Neural cell (in vitro differentiated cells): ENCODE results near the gene GGN. TPM values are rescaled to one million over a fixed set of nuclear protein-coding genes. Genes with fewer than 3 reads are reported as not detected.

Source experiments
- H2AFZ ChIP-seq: fragments of 200-600, 300-800 bp; sonication (generic), shearing (Covaris generic); 2 replicates; pipeline ENCODE4 v1.6.0; 2014; ENCODE audit warnings: low read depth, mild to moderate bottlenecking, antibody characterized with exemption, low read length, moderate library complexity
- H3F3A ChIP-seq: fragments of 200-600 bp; shearing (Covaris generic); 2 replicates; pipeline ENCODE4 v1.6.1; 2016; ENCODE audit warnings: mild to moderate bottlenecking, moderate library complexity, mixed read lengths, antibody characterized with exemption, low read length; ENCODE audit not compliant: insufficient read depth, poor library complexity, severe bottlenecking
- H3K27ac ChIP-seq: fragments of 200-600, 300-800 bp; sonication (generic), shearing (Covaris generic); 2 replicates; pipeline ENCODE4 v1.5.1; 2014; ENCODE audit warnings: mild to moderate bottlenecking, low read length, moderate library complexity
- H3K27me3 ChIP-seq: fragments of 300-800, 200-600 bp; sonication (generic), shearing (Covaris generic); 2 replicates; pipeline ENCODE4 v1.6.0; 2014; ENCODE audit warnings: mild to moderate bottlenecking, low read depth, low read length, moderate library complexity; ENCODE audit not compliant: insufficient read depth
- H3K36me3 ChIP-seq: fragments of 300-800, 200-600 bp; sonication (generic), shearing (Covaris generic); 2 replicates; pipeline ENCODE4 v1.5.1; 2014; ENCODE audit warnings: mild to moderate bottlenecking, antibody characterized with exemption, low read length, moderate library complexity; ENCODE audit not compliant: insufficient read depth
- H3K4me2 ChIP-seq: fragments of 300-800, 200-600 bp; sonication (generic), shearing (Covaris generic); 2 replicates; pipeline ENCODE4 v1.6.0; 2014; ENCODE audit warnings: mild to moderate bottlenecking, low read length
- H3K4me3 ChIP-seq: fragments of 300-800, 200-600 bp; sonication (generic), shearing (Covaris generic); 2 replicates; pipeline ENCODE4 v1.5.1; 2014; ENCODE audit warnings: mild to moderate bottlenecking, low read length, moderate library complexity
- H3K79me2 ChIP-seq: fragments of 200-600 bp; shearing (Covaris generic); replicated peaks from 2 replicates; pipeline ENCODE4 v1.6.0; 2014; ENCODE audit warnings: mild to moderate bottlenecking, low read length, moderate library complexity; ENCODE audit not compliant: insufficient read depth
- H3K9ac ChIP-seq: fragments of 300-800, 200-600 bp; sonication (generic), shearing (Covaris generic); 2 replicates; pipeline ENCODE4 v1.6.1; 2016; ENCODE audit warnings: mild to moderate bottlenecking, low read length, mixed read lengths
- H3K9me2 ChIP-seq: fragments of 200-600 bp; shearing (Covaris generic); 2 replicates; pipeline ENCODE4 v1.6.1; 2016; ENCODE audit warnings: mild to moderate bottlenecking, low read length, mixed read lengths; ENCODE audit not compliant: insufficient read depth
- H3K9me3 ChIP-seq: fragments of 200-600, 300-800 bp; sonication (generic), shearing (Covaris generic); 2 replicates; pipeline ENCODE4 v1.6.1; 2016; ENCODE audit warnings: mild to moderate bottlenecking, mixed run types, low read length, moderate library complexity, mixed read lengths
- H4K20me1 ChIP-seq: fragments of 200-600 bp; shearing (Covaris generic); 2 replicates; pipeline ENCODE4 v1.6.1; 2016; ENCODE audit warnings: mild to moderate bottlenecking, mixed run types; ENCODE audit not compliant: insufficient read depth
- EP300 ChIP-seq: fragments of 450-650 bp; conservative IDR thresholded peaks from 2 replicates; pipeline ENCODE4 v1.6.1; 2014; ENCODE audit warnings: antibody characterized with exemption, mild to moderate bottlenecking, moderate library complexity; ENCODE audit not compliant: poor library complexity, severe bottlenecking
- EZH2 ChIP-seq: fragments of 200-600, 300-800 bp; shearing (Covaris generic), sonication (generic); IDR thresholded peaks from 2 replicates; pipeline ENCODE4 v1.6.1; 2014; ENCODE audit warnings: antibody characterized with exemption, low read length, borderline replicate concordance, mild to moderate bottlenecking; ENCODE audit not compliant: insufficient read depth, poor library complexity, severe bottlenecking
- MXI1 ChIP-seq: fragments of 450-650 bp; conservative IDR thresholded peaks from 2 replicates; pipeline ENCODE4 v1.6.1; 2014; ENCODE audit warnings: antibody characterized with exemption, mild to moderate bottlenecking; ENCODE audit not compliant: poor library complexity, severe bottlenecking
- POLR2AphosphoS5 ChIP-seq: IDR thresholded peaks from 2 replicates; pipeline ENCODE4 v1.6.1; 2012
- RAD21 ChIP-seq: fragments of 450-650 bp; conservative IDR thresholded peaks from 2 replicates; pipeline ENCODE4 v1.6.1; 2014; ENCODE audit warnings: antibody characterized with exemption, mild to moderate bottlenecking, moderate library complexity
- SMC3 ChIP-seq: fragments of 450-650 bp; conservative IDR thresholded peaks from 2 replicates; pipeline ENCODE4 v1.6.1; 2014; ENCODE audit warnings: antibody characterized with exemption, mild to moderate bottlenecking, moderate library complexity; ENCODE audit not compliant: poor library complexity
- TAF1 ChIP-seq: IDR thresholded peaks from 2 replicates; pipeline ENCODE4 v1.6.1; 2012; ENCODE audit warnings: low read depth
- polyA plus RNA-seq: library from polyadenylated mRNA; depleted of rRNA; stranded (reverse); fragments of >200 nt; gene quantifications from 2 replicates; pipeline ENCODE4 v1.2.3, GENCODE V29; 2014
- TF ChIP-seq, protein P1 (sequence below): IDR thresholded peaks from 2 replicates; pipeline ENCODE4 v1.6.1; 2012; ENCODE audit warnings: borderline replicate concordance
- TF ChIP-seq, protein P2 (sequence below): fragments of 450-650 bp; IDR thresholded peaks from 2 replicates; pipeline ENCODE4 v1.5.1; 2014; ENCODE audit warnings: antibody characterized with exemption, mild to moderate bottlenecking, moderate library complexity; ENCODE audit not compliant: poor library complexity, severe bottlenecking

Gene GGN
- polyA plus RNA-seq, 1 donor from 2014 or later = 0.21 TPM

DNA sequence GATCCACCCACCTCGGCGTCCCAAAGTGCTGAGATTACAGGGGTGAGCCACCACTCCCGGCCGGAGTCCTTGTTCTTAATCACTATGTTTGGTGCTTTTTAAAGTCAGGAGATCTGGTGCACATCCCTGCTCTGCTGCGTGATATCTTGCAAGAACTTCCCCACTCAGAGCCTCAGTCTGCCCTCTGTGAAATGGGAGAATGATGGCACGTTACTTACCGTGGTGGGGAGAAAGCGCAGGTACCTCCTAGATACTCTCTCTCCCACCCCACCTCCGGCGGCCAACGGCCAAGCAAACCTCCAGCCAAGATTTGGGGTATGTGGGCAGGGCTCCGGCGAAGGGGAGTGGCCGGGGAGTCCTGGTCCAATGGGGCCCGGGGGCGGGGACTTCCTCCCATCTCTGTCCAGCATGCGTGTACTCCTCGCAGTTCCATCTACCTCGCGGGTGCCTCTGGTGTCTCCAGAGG, 45.5 kb upstream of the GGN start, which contains the start of gene RYR1:
TSS of gene RYR1 (plus strand) at position 424 of the 466 bp plus-strand sequence. CDS start 139 bp downstream, outside the sequence.
- H3K27me3 ChIP-seq = peaks cover 9% of the 10 kb centered on the region
- no peaks in the 10 kb centered on the region for H3K9me3 ChIP-seq
- H3F3A ChIP-seq = no peaks in the 10 kb centered on the region
- no peaks in the 10 kb centered on the region for H3K9me2 ChIP-seq
- H3K27ac ChIP-seq = no peak within 1 kb of the TSS
- H3K4me2 ChIP-seq = no peak within 1 kb of the TSS
- H4K20me1 ChIP-seq = no peaks in the 10 kb centered on the region
- H2AFZ ChIP-seq = no peak within 1 kb of the TSS
- no peaks in the 10 kb centered on the region for H3K36me3 ChIP-seq
- no peak within 1 kb of the TSS for H3K9ac ChIP-seq
- H3K4me3 ChIP-seq = no peak within 1 kb of the TSS
- no peaks in the 10 kb centered on the region for H3K79me2 ChIP-seq
- no peak for TF ChIP-seq SMC3
- no peak for TF ChIP-seq POLR2AphosphoS5
- TF ChIP-seq MXI1 = no peak
- TF ChIP-seq EZH2 = no peak
- no peak for TF ChIP-seq RAD21
- TF ChIP-seq, protein P1, sequence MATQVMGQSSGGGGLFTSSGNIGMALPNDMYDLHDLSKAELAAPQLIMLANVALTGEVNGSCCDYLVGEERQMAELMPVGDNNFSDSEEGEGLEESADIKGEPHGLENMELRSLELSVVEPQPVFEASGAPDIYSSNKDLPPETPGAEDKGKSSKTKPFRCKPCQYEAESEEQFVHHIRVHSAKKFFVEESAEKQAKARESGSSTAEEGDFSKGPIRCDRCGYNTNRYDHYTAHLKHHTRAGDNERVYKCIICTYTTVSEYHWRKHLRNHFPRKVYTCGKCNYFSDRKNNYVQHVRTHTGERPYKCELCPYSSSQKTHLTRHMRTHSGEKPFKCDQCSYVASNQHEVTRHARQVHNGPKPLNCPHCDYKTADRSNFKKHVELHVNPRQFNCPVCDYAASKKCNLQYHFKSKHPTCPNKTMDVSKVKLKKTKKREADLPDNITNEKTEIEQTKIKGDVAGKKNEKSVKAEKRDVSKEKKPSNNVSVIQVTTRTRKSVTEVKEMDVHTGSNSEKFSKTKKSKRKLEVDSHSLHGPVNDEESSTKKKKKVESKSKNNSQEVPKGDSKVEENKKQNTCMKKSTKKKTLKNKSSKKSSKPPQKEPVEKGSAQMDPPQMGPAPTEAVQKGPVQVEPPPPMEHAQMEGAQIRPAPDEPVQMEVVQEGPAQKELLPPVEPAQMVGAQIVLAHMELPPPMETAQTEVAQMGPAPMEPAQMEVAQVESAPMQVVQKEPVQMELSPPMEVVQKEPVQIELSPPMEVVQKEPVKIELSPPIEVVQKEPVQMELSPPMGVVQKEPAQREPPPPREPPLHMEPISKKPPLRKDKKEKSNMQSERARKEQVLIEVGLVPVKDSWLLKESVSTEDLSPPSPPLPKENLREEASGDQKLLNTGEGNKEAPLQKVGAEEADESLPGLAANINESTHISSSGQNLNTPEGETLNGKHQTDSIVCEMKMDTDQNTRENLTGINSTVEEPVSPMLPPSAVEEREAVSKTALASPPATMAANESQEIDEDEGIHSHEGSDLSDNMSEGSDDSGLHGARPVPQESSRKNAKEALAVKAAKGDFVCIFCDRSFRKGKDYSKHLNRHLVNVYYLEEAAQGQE = no peak
- no peak for TF ChIP-seq EP300
- TF ChIP-seq, protein P2, sequence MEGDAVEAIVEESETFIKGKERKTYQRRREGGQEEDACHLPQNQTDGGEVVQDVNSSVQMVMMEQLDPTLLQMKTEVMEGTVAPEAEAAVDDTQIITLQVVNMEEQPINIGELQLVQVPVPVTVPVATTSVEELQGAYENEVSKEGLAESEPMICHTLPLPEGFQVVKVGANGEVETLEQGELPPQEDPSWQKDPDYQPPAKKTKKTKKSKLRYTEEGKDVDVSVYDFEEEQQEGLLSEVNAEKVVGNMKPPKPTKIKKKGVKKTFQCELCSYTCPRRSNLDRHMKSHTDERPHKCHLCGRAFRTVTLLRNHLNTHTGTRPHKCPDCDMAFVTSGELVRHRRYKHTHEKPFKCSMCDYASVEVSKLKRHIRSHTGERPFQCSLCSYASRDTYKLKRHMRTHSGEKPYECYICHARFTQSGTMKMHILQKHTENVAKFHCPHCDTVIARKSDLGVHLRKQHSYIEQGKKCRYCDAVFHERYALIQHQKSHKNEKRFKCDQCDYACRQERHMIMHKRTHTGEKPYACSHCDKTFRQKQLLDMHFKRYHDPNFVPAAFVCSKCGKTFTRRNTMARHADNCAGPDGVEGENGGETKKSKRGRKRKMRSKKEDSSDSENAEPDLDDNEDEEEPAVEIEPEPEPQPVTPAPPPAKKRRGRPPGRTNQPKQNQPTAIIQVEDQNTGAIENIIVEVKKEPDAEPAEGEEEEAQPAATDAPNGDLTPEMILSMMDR = no peak
- TF ChIP-seq TAF1 = no peak

DNA sequence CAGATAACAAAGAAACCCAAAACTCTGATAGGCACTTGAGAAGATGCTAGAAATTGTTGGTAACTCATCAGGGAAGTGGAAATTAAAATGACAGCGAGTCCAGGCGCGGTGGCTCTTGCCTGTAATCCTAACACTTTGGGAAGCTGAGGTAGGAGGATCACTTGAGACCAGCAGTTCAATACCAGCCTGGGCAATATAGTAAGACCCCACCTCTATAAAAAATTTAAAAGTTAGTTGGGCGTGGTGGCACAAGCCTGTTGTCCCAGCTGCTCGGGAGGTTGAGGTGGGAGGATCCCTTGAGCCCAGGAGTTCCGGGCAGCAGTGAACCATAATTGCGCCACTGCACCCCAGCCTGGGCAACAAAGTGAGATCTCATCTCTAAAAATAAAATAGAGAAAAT, 43.1 kb upstream of the GGN start:
- Histone ChIP-seq H3K36me3 (no peaks in the 10 kb centered on the region), H3K9me3 (no peaks in the 10 kb centered on the region), H3K27ac (no peak overlapping the region), H3F3A (no peaks in the 10 kb centered on the region), H3K4me2 (no peak overlapping the region), H3K9me2 (no peaks in the 10 kb centered on the region), H4K20me1 (no peaks in the 10 kb centered on the region), H3K4me3 (no peak overlapping the region), H3K79me2 (no peaks in the 10 kb centered on the region), H2AFZ (no peak overlapping the region), H3K27me3 (peaks cover 9% of the 10 kb centered on the region), H3K9ac (no peak overlapping the region)
- TF ChIP-seq TAF1 (no peak), SMC3 (no peak), MXI1 (no peak), POLR2AphosphoS5 (no peak), EZH2 (no peak), EP300 (no peak)
- TF ChIP-seq, protein P1 = no peak
- TF ChIP-seq, protein P2 = no peak
